HCT116 (cell line): ENCODE measurements around the gene GRIK2. TPM values are rescaled to one million over a fixed set of nuclear protein-coding genes. Genes with fewer than 3 reads are reported as not detected.
A peak's percentile ranks its signal among the peaks of the same experiment; 100 is the strongest.

Experiments
- ATAC-seq: fragments of 200-7000 bp; cut with Tn5 transposase; 2 replicates; pipeline ENCODE4 v1.9.1; 2020; ENCODE audit warnings: mild to moderate bottlenecking, moderate library complexity
- BruUV-seq: library from RNA; stranded (reverse); fragments of 400-500 nt; replicated peaks from 2 replicates; lab custom pipeline; 2021; lab: Mats Ljungman, UMichigan
- CTCF ChIA-PET: fragments of 300-600 bp; sonication (Branson Sonifier 250); formaldehyde crosslinking; loops from one replicate; lab custom pipeline; 2021; ENCODE audit warnings: antibody characterized with exemption; lab: Charles Lee
- POLR2A ChIA-PET: fragments of 300-600, 350-600 bp; sonication (Branson Sonifier 250); formaldehyde crosslinking; loops from one replicate; lab custom pipeline; 2021; ENCODE audit warnings: antibody characterized with exemption; lab: Charles Lee
- RAD21 ChIA-PET, 2 experiments: fragments of 300-600 bp; sonication (Branson Sonifier 250); formaldehyde crosslinking; loops; one replicate each; lab custom pipeline; 2023; ENCODE audit warnings: low total read pairs in 2 of 2; ENCODE audit not compliant: uncharacterized antibody in 2 of 2, unreplicated experiment in 2 of 2, low non-redundant PET in 1 of 2; lab: Charles Lee
- DNase-seq: peaks from one replicate; pipeline ENCODE4 v3.0.0-alpha.2; 2010; ENCODE audit warnings: low read depth, low spot score
- H2AFZ ChIP-seq: fragments of 200-600 bp; shearing (Covaris generic), sonication (generic); 2 replicates; pipeline ENCODE4 v1.6.1; 2017; ENCODE audit warnings: low read depth, mixed run types, mixed read lengths, antibody characterized with exemption, low read length; ENCODE audit not compliant: poor library complexity, severe bottlenecking
- H3K27ac ChIP-seq: 2 replicates; pipeline ENCODE4 v1.5.1; 2012; ENCODE audit warnings: low read depth, low read length
- H3K27me3 ChIP-seq: fragments of 200-600 bp; sonication (generic); 2 replicates; pipeline ENCODE4 v1.6.1; 2016; ENCODE audit warnings: mixed run types, low read length, mixed read lengths; ENCODE audit not compliant: insufficient read depth
- H3K36me3 ChIP-seq, 2 experiments: fragments of 200-500 bp in 1 of 2; fragments of 200-600 bp in 1 of 2; sonication (Bioruptor generic) in 1 of 2; sonication (generic) in 1 of 2; 2 replicates each; pipeline versions ENCODE4 v1.5.1 to v1.6.1; 2014 to 2016; ENCODE audit warnings: low read length in 2 of 2, inconsistent platforms in 1 of 2, mixed read lengths in 1 of 2, mixed run types in 1 of 2; ENCODE audit not compliant: insufficient read depth in 2 of 2, control insufficient read depth in 1 of 2
- H3K4me1 ChIP-seq, 2 experiments: fragments of 200-600 bp in 1 of 2; sonication (generic) in 1 of 2; 2 replicates each; pipeline versions ENCODE4 v1.5.1 to v1.6.1; 2012 to 2017; ENCODE audit warnings: low read length in 2 of 2, inconsistent platforms in 1 of 2, mild to moderate bottlenecking in 1 of 2, mixed read lengths in 1 of 2, mixed run types in 1 of 2, moderate library complexity in 1 of 2; ENCODE audit not compliant: insufficient read depth in 2 of 2, control insufficient read depth in 1 of 2
- H3K4me2 ChIP-seq: fragments of 200-600 bp; sonication (generic); 2 replicates; pipeline ENCODE4 v1.6.1; 2017; ENCODE audit warnings: mixed run types, low read length, mixed read lengths
- H3K4me3 ChIP-seq, 2 experiments: fragments of 200-600 bp in 1 of 2; sonication (generic) in 1 of 2; replicated peaks in 1 of 2; 2 replicates each; pipeline ENCODE4 v1.5.1; 2011 to 2016; ENCODE audit warnings: low read length in 2 of 2, control low read depth in 1 of 2, low read depth in 1 of 2, mild to moderate bottlenecking in 1 of 2, mixed read lengths in 1 of 2, mixed run types in 1 of 2
- H3K79me2 ChIP-seq: fragments of 200-600 bp; sonication (generic); 2 replicates; pipeline ENCODE4 v1.6.1; 2017; ENCODE audit warnings: mild to moderate bottlenecking, mixed run types, low read length, moderate library complexity, mixed read lengths; ENCODE audit not compliant: insufficient read depth
- H3K9ac ChIP-seq: fragments of 200-600 bp; sonication (generic); 2 replicates; pipeline ENCODE4 v1.6.1; 2016; ENCODE audit warnings: low read length, mixed read lengths
- H3K9me2 ChIP-seq: fragments of 200-600 bp; sonication (generic), shearing (Covaris generic); 2 replicates; pipeline ENCODE4 v1.6.1; 2017; ENCODE audit warnings: mixed run types, mild to moderate bottlenecking, moderate library complexity; ENCODE audit not compliant: insufficient read depth
- H3K9me3 ChIP-seq, 2 experiments: fragments of 200-500 bp in 1 of 2; fragments of 200-600 bp in 1 of 2; sonication (Bioruptor generic) in 1 of 2; sonication (generic) in 1 of 2; 2 replicates each; pipeline ENCODE4 v1.6.1; 2014 to 2017; ENCODE audit warnings: low read length in 2 of 2, mixed read lengths in 2 of 2, inconsistent platforms in 1 of 2, low read depth in 1 of 2, mild to moderate bottlenecking in 1 of 2, mixed run types in 1 of 2, moderate library complexity in 1 of 2; ENCODE audit not compliant: control insufficient read depth in 1 of 2, insufficient read depth in 1 of 2
- H4K20me1 ChIP-seq: fragments of 200-600 bp; sonication (generic), shearing (Covaris generic); 2 replicates; pipeline ENCODE4 v1.6.1; 2017; ENCODE audit warnings: mixed run types, mild to moderate bottlenecking, moderate library complexity; ENCODE audit not compliant: insufficient read depth
- CTCF ChIP-seq, 3 experiments: fragments of 200-600 bp in 1 of 3; sonication (generic) in 1 of 3; IDR thresholded peaks in 2 of 3; conservative IDR thresholded peaks in 1 of 3; 2 replicates each; pipeline ENCODE4 v1.5.1; 2012 to 2017; ENCODE audit warnings: low read depth in 2 of 3, low read length in 2 of 3, antibody characterized with exemption in 1 of 3, borderline replicate concordance in 1 of 3, control low read depth in 1 of 3, mild to moderate bottlenecking in 1 of 3, mixed read lengths in 1 of 3, mixed run types in 1 of 3, moderate library complexity in 1 of 3; ENCODE audit not compliant: insufficient read depth in 1 of 3
- JUND ChIP-seq: IDR thresholded peaks from 2 replicates; pipeline ENCODE4 v1.6.1; 2012
- RAD21 ChIP-seq: IDR thresholded peaks from 2 replicates; pipeline ENCODE4 v1.6.1; 2012; ENCODE audit warnings: low read depth, mild to moderate bottlenecking
- REST ChIP-seq: IDR thresholded peaks from 2 replicates; pipeline ENCODE4 v1.6.1; 2012; ENCODE audit warnings: low read depth
- intact Hi-C: fragments of 100-400 bp; cut with micrococcal nuclease; formaldehyde crosslinking; loops from 2 replicates; pipeline ENCODE4 v1.10.0; 2022
- total RNA-seq: library from RNA; stranded (reverse); gene quantifications from one replicate; pipeline ENCODE4 v1.2.1, GENCODE V29; 2021; ENCODE audit not compliant: unreplicated experiment

The GRIK2 gene
- total RNA-seq, 1 experiment from 2014 or later, result 0.64 TPM

GRCh38 chr6:101397199-101397598, 3.7 kb downstream of the GRIK2 start:
- H2AFZ ChIP-seq, result no peak overlapping the region
- DNase-seq (no peak), ATAC-seq (no peak)
- no peak overlapping the region for H3K4me2 ChIP-seq
- no peaks in the 10 kb centered on the region for H3K36me3 ChIP-seq
- intact Hi-C loops, result loop anchor here (5.0 to 10.0 kb wide), 3 partner anchors 248 to 1220 kb away; no protein-coding TSS in a partner anchor
- POLR2A ChIA-PET, result no interaction called here
- no peaks in the 10 kb centered on the region for H3K9me2 ChIP-seq
- no peak overlapping the region for H3K27ac ChIP-seq
- H3K4me1 ChIP-seq, result peaks cover 0 to 11% of the 10 kb centered on the region in 2 experiments; a peak in 3 of 4 replicates
- no peaks in the 10 kb centered on the region; the same call in 1 of the 2 replicates for H4K20me1 ChIP-seq
- H3K27me3 ChIP-seq, result 0 out of 2 replicates have a peak, but pooled peaks cover 6% of the 10 kb centered on the region
- no peaks in the 10 kb centered on the region for H3K9me3 ChIP-seq
- no peak overlapping the region for H3K4me3 ChIP-seq
- no peak overlapping the region for H3K9ac ChIP-seq
- TF ChIP-seq JUND (no peak), CTCF (IDR thresholded peaks at IDR 0.05 in 2 of 3, conservative IDR thresholded peaks at IDR 0.05 in 1 of 3; ENCODE audit: borderline replicate concordance in 1 of 3, insufficient read depth in 1 of 3, low read depth in 2 of 3, low read length in 2 of 3) (peak; percentile 18 to 53 (median 26); a peak in 4 of 6 replicates), RAD21 (peak; percentile 59), REST (peak; percentile 16; the same call in 1 of the 2 replicates)
- TF ChIP-seq, all 23 proteins: peak for 3
- RAD21 ChIA-PET, result no interaction called here
- CTCF ChIA-PET, result no interaction called here
- no peaks in the 10 kb centered on the region for H3K79me2 ChIP-seq
- BruUV-seq, result no TSS peak
